Measurements from ENCODE around the gene ACER1. TPM values are rescaled to one million over a fixed set of nuclear protein-coding genes. Genes with fewer than 3 reads are reported as not detected.

ACER1 gene
- total and polyA plus RNA-seq, 9 donors: 0.15 to 0.37 (median 0.29) TPM; not detected in 5

DNA sequence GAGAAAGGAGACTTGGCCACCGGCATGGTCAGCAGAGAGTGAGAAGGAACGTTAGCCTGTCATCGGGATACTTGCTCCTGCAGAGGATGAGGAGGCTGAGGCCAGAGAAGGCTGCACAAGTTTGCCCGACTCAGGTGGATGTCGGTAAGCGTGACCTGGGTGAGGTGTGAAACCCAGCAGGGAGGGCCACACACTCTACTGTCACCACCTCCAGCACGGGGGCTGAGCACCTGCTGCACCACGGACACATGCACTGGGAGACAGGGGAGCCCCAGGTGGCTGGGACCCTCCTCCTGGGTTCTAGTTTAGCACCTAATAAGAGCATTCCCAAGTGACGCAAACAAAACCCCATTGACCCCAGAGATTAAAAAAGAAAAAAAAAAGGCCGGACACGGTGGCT is 70.9 kb downstream of the ACER1 start:
- TF ChIP-seq POLR2A (IDR thresholded peaks at IDR 0.05): no peak
- TF ChIP-seq EP300 (IDR thresholded peaks at IDR 0.05): no peak
- TF ChIP-seq, protein P1, sequence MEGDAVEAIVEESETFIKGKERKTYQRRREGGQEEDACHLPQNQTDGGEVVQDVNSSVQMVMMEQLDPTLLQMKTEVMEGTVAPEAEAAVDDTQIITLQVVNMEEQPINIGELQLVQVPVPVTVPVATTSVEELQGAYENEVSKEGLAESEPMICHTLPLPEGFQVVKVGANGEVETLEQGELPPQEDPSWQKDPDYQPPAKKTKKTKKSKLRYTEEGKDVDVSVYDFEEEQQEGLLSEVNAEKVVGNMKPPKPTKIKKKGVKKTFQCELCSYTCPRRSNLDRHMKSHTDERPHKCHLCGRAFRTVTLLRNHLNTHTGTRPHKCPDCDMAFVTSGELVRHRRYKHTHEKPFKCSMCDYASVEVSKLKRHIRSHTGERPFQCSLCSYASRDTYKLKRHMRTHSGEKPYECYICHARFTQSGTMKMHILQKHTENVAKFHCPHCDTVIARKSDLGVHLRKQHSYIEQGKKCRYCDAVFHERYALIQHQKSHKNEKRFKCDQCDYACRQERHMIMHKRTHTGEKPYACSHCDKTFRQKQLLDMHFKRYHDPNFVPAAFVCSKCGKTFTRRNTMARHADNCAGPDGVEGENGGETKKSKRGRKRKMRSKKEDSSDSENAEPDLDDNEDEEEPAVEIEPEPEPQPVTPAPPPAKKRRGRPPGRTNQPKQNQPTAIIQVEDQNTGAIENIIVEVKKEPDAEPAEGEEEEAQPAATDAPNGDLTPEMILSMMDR (IDR thresholded peaks at IDR 0.05): no peak
- intact Hi-C loops (cut with DNase I): no loop called here
- Histone ChIP-seq H3K36me3 (no peaks in the 10 kb centered on the region), H3K9me3 (no peaks in the 10 kb centered on the region), H3K4me1 (ENCODE audit: insufficient read depth) (peaks cover 10% of the 10 kb centered on the region), H3K27me3 (no peaks in the 10 kb centered on the region), H3K27ac (no peak overlapping the region), H3K4me3 (no peak overlapping the region)
- DNase-seq: no peak
- WGBS, 3 donors: 92 to 95% (median 92%) methylated on average over 11 of the region's 11 CpGs

- intact Hi-C loops (cut with DNase I): no loop called here
- H3K27ac ChIP-seq: no peak overlapping the region
- no peak overlapping the region for H3K4me3 ChIP-seq
- H3K9me3 ChIP-seq: no peaks in the 10 kb centered on the region
- no peaks in the 10 kb centered on the region for H3K27me3 ChIP-seq
- H3K4me1 ChIP-seq (ENCODE audit: insufficient read depth): peaks cover 10% of the 10 kb centered on the region
- TF ChIP-seq, protein P1 (IDR thresholded peaks at IDR 0.05): no peak
- TF ChIP-seq EP300 (IDR thresholded peaks at IDR 0.05) (no peak), POLR2A (IDR thresholded peaks at IDR 0.05) (no peak)
- WGBS, 3 donors: 74 to 85% (median 84%) methylated on average over 12 to 15 of the region's 15 CpGs
- DNase-seq: no peak
- H3K36me3 ChIP-seq: no peaks in the 10 kb centered on the region
Observed at GRCh38 chr19:6261883-6262282, 71.5 kb downstream of the ACER1 start.

DNA sequence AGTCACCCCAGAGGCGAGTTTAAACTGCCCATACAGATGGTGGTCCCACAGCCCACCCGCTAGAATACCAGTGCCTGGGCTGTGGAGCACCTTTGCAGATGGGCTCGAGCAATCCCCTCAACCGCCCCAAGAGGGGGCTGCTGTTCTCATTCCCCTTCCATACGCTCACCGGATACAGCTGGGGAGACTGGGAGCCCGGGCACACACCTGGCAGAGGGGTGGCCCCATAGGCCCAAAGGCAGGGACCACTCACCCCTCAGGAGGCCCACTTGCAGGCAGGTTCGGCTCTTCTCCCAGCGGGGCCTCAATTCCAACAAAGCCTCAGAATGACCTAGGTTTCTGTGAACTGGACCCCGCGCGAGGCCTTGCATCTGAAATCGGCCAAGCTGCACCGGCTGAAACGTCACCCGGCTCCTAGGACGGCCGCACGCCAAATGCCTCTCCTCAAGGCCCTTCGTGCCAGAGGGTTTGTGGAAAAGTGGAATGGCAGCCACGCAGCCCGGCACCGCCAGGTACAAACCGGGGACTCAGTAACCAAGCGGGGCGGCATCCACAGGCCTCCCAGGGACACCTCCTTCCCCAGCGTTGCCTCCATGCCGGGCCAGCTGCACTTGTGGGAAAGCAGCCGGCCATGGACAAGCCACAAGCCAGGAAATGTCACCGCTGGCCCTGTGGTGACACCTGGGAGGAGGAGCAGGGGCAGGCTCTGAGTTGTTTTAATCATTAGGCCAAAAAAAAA is 72.3 kb downstream of the ACER1 start:
- no peaks in the 10 kb centered on the region for H3K9me3 ChIP-seq
- TF ChIP-seq, protein P1 (IDR thresholded peaks at IDR 0.05): peak in 1 of 3 donors; percentile 17
- TF ChIP-seq POLR2A (IDR thresholded peaks at IDR 0.05): no peak
- no peak for TF ChIP-seq EP300 (IDR thresholded peaks at IDR 0.05)
- intact Hi-C loops (cut with DNase I): no loop called here
- no peak overlapping the region for H3K4me3 ChIP-seq
- DNase-seq: peak in 3 of 5 donors; percentile 31 to 59 (median 45)
- H3K27me3 ChIP-seq: no peaks in the 10 kb centered on the region
- no peak overlapping the region for H3K27ac ChIP-seq
- H3K36me3 ChIP-seq: no peaks in the 10 kb centered on the region
- H3K4me1 ChIP-seq (ENCODE audit: insufficient read depth): peaks cover 10% of the 10 kb centered on the region
- WGBS, 3 donors: 86 to 88% (median 86%) methylated on average over 22 to 30 of the region's 30 CpGs

DNA sequence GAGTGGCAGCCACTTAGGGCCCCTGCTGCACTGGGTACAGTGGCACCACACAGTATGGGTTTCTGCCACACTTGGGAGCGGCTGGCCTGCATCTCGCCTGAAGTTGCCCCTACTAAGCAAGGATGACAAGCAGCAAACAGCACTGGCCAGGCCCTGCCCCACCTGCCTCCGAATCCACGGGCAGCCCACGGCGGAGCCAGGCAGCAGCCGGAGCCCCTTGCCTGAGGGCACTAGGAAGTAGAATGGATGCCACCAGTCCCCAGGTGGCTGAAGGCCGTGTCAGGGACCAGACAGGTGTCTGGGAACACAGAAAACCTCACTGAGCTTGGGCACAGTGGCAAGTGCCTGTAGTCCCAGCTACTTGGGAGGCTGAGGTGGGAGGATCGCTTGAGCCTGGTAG is 73.0 kb downstream of the ACER1 start:
- intact Hi-C loops (cut with DNase I): no loop called here
- TF ChIP-seq, protein P1 (IDR thresholded peaks at IDR 0.05): no peak
- no peak for TF ChIP-seq EP300 (IDR thresholded peaks at IDR 0.05)
- TF ChIP-seq POLR2A (IDR thresholded peaks at IDR 0.05): no peak
- no peak overlapping the region for H3K4me3 ChIP-seq
- 88 to 94% (median 92%) methylated on average over 9 of the region's 9 CpGs for WGBS, 3 donors
- no peak for DNase-seq
- peaks cover 10% of the 10 kb centered on the region for H3K4me1 ChIP-seq (ENCODE audit: insufficient read depth)
- H3K9me3 ChIP-seq: no peaks in the 10 kb centered on the region
- peak overlapping the region in 1 of 2 donors; percentile 30 for H3K27ac ChIP-seq
- no peaks in the 10 kb centered on the region for H3K27me3 ChIP-seq
- H3K36me3 ChIP-seq: no peaks in the 10 kb centered on the region

Data from ovary (tissue), 9 donors.